ENCODE measurements around the gene MAN2B1.
"Not testable (repeated sequence)": the region's sequence is repeated elsewhere in the genome, so short reads cannot be mapped to it uniquely, and the experiment has no call there.

Gene MAN2B1

DNA sequence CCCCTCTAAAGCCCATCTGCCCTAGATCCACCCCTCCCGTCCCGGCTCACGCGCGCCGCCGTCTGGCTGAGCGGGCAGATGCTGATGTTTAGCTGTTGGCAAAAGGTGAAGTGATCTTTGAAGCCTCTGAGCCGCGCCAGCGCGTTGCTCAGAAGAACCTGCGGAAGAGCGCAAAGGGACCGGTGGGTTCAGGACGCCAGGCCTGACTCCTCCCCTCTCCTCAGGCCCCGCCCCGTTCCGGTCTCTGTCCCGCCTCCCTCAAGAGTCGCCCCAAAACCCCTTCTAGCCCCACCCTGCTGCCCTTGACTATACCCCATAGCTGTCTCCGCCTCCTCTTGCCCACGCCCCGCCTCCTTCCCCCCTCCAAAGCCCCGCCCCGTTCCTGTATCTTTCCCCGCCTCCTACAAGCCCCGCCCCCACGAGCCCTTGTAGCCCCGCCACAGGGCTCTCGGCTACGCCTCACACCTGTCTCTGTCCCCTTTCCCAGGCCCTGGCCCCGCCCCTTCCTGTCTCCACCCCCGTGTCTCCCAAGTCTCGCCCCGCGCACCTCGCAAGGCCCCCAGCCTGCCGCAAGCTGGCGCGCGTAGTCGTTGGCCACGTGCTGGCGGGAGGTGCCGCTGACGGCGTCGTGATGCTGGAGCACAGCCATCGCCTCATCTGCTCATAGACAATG, 9.5 kb downstream of the MAN2B1 start:
- no peak for DNase-seq

DNA sequence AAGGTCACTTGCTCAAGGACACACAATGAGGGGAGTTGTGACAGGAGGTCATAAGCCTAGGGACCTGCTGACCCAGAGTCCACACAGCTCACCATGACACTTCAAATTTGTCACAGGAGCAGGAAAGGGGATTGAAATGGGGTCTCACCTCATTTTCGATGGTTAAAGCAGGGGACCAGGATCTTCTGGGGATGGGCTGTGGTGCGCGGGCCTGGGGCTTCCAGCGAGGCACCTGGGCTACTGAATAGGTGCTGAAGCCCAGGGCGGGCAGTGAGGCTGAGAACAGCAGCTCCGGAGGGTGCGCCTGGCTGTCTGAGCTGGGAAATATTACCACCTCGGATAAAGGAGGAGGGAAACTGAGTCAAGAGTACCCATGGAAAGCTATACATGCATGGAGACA, 11.0 kb downstream of the MAN2B1 start:
- no peak for DNase-seq

DNA sequence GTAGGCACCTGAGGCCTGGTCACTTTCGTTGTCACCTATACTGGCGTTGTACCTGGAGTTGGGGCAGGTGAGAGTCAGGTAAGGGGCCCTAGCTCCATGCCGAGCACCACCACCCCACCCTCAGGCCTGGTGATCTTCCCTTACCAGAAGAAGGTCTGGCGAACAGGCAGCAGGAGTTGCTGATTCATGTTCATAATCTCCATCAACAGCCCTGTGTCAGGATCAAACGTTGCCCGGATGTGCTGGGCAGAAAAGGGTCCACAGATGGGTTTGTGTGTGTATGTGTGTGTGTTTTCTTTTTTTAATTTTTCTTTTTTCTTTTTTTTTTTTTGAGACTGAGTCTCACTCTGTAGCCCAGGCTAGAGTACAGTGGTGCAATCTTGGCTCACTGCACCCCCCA, 14.3 kb downstream of the MAN2B1 start:
- no peak for DNase-seq

DNA sequence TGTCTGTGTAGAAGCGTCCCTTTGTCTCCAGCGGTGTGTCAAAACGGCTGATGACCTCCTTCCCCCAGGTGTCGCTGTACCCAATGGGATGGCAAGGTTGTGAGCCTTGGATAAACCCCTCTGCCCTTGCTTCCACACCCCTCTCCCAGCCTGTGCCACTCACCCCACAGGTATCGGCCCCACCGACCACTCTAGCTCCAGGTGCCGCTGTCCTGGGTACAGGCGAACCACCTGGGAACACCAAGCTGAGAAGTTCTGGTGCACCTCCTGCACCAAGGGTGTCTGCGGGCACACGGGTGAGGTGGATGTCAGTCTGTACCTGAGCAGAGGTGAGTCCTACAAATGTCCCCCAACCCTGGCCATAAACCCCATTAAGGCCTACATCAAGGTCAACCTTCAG, 16.6 kb downstream of the MAN2B1 start:
- DNase-seq: no peak

DNA sequence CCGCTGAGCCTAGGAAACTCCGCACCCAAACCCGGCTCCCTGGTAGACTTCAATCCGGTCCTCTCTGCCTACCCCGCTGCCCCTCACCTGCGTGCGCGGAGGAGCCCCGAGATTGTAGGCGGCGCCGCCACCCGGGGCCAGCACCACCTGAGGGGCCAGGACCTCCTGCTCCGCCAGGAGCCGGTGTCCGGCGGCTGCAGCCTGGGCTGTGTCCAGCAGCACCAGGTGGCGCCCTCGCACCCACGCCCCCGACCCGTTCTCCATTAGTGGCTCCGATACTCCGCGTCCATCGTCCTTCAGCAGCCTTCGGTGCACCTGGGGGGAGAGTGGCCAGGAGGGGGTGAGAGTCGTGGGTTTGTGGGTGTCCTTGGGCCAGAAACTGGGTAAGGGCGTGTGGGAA, 18.5 kb downstream of the MAN2B1 start:
- no peak for DNase-seq

DNA sequence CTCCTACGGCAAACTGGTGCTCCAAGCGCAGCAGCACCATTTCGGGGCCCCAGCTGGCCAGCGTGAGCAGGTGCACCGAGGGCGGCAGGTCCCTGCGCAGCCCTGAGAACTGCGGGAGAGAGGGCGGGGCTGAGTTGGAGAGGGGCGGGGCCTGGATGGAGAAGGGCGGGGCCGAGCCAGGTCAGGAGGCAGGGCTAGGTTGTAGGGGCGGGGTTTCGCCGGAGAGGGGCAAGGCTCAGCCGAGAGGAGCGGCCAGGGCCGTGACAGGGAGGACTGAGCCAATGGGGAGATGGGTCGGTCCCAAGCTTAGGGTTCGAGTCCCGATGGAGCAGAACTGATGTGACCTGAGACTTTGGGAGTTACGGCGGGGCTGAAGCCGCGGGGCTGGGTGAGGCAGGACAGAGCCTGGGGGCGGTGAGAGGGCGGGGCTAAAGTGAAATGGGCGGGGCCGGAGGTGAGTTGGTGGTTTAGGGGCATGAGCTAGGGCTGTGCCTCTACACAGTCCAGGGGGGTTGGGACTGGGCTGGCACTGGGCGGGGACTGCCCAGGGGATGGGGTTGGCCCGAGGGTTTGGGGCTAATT, 19.0 kb downstream of the MAN2B1 start:
- peak in 1 of 3 experiments; percentile 46 for DNase-seq

DNA sequence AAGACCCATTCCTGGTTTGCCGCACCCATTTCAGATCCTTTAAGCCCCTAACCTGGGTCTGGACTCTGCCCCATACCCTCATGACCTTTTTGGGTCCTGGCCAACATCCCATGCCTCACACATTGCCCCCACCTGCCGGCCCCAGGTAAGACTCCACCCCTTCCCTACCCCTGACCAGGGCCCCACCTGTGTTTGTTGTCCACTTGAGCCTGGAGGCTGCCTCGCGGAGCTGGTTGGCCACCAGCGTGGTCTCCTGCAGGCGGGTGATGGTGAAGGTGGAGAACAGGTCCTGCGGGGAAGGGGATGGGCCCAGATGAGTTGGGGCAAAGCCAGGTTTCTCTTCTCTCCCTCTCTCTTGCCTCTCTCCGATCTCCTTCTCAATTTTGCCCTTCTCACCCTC, 19.5 kb downstream of the MAN2B1 start:
- DNase-seq: no peak

DNA sequence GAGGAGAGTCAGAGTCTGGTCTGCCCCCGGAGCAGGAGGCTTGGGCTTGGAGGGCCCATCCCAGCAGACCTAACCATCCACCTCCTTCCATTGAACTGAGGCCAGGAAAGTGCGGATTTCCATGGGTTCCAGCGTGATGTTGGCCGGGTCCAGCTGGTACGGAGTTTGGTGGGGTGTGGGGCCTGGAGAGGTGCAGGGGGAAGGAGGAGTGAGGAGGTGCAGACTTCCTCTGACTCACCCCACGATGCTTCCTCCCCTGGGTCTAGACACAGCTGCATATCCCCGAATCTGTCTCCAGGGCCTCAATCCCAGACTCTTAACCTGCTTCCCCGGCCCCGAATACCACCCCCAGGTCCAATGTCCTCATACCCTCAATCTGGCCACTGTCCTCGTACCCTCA, 20.0 kb downstream of the MAN2B1 start:
- no peak for DNase-seq

DNA sequence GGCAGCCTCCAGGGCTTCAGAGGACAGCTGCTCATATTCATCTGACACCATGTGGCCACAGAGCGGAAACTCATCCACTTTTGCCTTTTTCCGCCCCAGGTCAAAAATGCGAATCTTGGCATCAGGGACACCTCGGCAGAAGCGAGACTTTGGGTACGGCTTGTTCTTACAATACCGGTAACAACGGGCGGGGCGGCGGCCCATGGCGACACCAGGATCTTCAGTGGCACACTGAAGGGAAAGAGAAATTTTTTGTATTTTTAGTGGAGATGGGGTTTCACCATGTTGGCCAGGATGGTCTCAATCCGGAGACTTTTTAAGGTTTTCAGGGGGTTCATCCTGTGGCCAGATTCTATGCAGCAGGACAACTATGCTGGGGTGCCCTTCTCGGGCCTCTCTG, 22.8 kb downstream of the MAN2B1 start:
- DNase-seq: peak in 1 of 3 experiments; percentile 25

DNA sequence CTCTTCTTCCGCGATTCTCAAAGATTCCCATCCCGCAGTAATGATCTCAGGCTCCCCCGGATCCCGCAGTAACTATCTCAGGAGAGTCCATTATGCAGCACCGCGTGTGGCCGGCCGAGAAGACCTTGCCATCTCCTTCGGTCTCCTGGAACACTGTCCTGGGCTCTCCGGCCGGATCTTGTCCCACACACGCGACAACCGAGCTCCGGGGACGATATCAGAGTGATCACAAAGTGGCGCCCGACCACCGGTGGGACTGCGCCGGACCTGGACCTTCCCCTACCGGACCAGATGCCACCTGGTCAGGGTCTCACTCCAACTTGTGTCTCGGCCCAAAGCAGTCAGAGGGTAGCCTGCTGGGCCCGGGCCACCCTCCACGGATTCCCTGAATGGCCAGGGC, 24.0 kb downstream of the MAN2B1 start:
- DNase-seq: no peak

DNA sequence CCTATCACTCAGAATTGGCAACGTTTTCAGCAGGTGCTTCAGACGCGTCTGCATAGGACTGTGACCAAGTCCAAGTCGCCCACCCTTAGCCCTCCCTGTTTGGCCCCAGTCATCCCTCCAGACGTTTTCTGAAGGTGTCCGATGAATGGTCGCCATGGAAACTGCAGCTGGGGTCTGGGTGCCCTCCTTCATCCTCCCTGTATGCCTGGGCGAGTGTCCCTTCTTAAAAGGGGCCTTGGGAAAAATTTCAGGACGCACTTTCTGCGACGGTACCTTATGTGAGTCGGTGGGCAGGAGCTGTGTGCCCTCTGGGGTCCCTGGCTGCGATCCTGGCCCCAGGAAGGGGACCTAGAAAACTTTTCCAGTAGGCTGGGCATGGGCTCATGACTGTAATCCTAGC, 25.1 kb downstream of the MAN2B1 start:
- DNase-seq: no peak

DNA sequence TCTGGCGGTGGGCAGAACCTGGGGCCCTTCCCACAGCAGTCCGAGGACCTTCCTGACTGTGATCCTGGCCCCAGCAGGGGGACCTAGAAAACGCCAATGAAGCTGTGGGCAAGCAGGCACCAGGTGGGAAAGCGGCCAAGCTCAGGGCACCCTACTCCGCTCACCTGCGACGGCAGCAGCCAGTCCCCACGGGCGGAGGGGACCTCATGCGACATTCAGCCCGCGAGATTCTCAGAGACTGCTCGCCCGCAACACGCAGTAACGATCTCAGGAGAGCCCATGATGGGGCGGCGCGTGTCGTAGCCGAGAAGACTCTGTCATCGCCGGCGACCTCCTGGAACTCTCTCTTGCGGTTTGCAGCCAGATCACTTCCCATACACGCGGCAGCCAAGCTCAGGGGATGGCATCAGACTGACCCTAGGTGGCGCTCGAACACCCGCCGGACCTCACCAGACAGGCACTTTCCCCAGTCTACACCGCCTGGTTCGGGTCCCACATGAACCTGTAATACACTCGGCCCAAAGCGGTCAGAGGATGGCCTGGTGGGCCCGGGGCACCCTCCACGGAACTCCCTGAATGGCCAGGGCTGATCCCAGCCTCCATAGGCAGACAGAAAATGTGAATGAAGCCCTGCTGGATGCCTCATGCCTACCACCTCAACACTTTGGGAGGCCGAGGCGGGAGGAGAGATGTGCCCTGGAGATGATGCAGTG, 26.5 kb downstream of the MAN2B1 start:
- DNase-seq: peak in 2 of 3 experiments; percentile 28 to 60

DNA sequence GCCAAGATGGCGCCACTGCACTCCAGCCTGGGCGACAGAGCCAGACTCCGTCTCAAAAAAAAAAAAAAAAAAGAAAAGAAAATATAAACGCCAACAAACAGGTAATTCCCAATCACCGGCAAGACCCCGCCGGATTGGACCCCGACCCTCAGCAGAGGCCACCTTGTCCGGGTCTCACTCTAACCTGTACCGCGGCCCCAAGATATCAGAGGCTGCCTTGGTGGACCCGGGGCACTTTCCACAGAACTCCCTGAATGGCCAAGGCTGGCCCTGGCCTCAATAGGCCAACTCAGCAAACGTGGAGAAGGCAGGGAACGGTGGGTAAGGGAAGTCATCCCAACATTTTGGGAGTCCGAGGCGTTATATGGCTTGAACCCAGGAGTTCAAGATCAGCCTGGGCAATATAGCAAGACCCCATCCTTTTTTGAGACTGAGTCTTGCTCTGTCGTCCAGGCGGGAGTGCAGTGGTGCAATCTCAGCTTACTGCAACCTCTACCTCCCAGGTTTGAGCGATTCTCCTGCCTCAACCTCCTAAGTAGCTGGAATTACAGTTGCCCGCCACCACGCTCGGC, 27.8 kb downstream of the MAN2B1 start:
- DNase-seq: no peak

DNA sequence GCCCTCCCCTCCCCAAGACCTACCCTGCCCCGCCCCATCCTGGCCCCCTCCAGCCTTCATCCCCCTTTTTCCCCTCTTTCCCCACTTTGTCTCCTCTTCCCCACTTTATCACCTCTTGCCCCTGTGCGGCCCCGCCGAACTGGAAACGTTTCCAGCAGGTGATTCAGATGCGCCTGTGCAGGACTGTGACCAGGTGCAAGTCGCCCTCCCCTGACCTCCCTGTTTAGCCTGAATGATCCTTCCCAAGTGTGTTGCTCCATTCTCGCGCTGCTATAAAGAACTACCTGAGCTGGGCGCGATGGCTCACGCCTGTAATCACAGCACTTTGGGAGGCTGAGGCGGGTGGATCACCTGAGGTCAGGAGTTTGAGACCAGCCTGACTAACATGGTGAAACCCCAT, 29.9 kb downstream of the MAN2B1 start:
- DNase-seq: no peak

DNA sequence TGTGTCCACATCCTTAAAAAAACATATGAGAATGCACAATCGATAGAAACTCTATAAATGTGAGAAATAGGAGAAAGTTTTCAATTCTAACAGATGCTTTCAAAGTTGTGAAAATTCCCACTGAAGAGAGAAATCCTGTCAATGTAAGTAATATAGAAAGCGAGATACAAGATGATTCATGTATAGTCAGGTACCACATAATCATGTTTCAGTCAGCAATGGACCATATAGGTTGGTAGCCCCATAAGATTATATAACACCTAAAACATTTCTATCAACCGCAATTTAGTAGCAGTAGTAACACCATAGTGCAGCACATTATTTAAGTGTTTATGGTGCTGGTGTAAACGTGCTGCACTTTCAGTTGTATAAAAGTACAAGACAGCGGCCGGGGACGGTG, 37.3 kb downstream of the MAN2B1 start:
- DNase-seq: no peak

DNA sequence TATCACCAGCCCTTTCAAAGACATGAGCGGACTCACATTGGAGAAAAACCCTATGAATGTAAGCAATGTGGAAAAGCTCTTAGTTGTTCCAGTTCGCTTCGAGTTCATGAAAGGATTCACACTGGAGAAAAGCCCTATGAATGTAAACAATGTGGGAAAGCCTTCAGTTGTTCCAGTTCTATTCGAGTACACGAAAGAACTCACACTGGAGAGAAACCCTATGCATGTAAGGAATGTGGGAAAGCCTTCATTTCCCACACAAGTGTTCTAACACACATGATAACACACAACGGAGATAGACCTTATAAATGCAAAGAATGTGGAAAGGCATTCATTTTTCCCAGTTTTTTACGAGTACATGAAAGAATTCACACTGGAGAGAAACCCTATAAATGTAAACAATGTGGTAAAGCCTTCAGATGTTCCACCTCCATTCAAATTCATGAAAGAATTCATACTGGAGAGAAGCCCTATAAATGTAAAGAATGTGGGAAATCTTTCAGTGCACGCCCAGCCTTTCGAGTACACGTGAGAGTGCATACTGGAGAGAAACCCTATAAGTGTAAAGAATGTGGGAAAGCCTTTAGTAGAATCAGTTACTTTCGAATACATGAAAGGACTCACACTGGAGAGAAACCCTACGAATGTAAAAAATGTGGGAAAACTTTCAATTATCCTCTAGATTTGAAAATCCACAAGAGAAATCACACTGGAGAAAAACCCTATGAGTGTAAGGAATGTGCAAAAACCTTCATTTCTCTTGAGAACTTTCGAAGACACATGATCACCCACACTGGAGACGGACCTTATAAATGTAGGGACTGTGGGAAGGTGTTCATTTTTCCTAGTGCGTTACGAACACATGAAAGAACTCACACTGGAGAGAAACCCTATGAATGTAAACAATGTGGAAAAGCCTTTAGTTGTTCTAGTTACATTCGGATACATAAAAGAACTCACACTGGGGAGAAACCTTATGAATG, 38.2 kb downstream of the MAN2B1 start:
- no peak for DNase-seq

DNA sequence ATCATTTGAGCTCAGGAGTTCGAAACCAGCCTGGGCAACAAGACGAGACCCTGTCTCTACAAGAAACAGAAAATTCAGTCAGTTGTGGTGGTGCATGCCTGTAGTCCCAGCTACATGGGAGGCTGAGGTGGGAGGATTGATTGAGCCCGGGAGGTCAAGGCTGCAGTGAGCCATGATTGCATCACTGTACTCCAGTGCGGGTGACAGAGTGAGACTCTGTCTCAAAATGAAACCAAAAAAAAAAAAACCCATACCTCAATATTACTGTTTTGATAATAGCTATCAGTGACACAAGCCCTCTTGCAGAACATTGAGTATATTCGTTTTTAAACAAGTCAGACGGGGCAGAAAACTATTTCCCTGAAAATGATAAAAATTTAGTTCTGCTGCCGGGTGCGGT, 39.6 kb downstream of the MAN2B1 start:
- no peak for DNase-seq

DNA sequence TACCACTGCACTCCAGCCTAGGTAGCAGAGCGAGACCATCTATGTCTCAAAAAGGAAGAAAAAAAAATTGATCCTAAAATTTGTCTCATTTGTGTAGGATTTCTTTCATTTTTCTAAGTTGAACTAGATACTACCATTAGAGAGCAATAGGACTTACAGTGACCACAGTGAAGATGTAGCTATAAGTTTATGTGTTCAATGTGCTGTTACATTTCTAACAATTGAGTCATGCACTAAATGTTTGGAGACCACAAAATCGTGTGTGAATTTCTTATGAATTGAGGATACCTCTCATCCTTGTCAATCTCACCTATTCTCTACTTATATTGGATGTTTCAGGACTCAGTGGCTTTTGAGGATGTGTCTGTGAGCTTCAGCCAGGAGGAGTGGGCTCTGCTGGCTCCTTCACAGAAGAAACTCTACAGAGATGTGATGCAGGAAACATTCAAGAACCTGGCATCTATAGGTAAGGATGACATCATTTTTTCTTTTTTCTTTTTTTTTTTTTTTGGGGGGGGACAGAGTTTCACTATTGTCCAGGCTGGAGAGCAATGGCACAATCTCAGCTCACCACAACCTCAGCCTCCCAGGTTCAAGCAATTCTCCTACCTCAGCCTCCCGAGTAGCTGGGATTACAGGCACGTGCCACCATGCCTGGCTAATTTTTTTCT, 43.0 kb downstream of the MAN2B1 start:
- no peak for DNase-seq

DNA sequence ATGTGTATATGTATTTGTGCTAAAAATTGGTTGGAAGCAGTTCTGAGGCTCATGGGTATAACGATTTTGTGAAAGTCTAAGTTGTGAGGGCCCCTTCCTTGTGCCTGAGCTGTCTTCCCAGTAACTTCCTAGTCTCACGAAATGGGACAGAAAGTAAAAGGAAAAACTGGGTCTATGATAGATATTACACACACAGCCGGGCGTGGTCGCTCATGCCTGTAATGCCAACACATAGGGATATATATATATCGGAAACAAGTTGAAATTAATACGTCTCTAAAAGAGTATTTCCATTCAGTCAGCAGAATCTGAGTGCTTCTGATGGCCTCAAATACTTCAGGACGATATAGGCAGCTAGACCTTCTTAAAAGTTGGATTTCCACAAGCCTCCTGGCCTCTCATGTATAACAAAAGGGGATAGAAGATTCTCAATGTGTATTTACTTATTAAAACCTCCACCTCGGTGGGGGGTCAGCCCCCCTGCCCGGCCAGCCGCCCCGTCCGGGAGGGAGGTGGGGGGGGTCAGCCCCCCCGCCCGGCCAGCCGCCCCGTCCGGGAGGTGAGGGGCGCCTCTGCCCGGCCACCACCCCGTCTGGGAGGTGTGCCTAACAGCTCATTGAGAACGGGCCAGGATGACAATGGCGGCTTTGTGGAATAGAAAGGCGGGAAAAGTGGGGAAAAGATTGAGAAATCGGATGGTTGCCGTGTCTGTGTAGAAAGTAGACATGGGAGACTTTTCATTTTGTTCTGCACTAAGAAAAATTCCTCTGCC, 45.1 kb downstream of the MAN2B1 start:
- not testable (repeated sequence) for DNase-seq

DNA sequence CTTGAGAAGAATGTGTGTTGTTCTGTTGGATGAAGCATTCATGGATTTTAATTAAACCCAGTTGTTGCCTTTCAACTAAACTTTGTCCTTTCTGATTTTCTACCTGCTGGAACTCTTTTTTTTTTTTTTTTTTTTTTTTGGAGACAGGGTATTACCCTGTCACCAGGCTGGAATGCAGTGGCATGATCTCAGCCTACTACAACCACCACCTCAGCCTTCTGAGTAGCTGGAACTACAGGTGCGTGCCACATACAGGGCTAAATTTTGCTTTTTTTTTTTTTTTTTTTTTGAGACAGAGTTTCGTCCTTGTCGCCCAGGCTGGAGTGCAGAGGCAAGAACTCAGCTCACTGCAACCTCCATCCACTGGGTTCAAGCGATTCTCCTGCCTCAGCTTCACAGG, 48.9 kb downstream of the MAN2B1 start:
- no peak for DNase-seq

DNA sequence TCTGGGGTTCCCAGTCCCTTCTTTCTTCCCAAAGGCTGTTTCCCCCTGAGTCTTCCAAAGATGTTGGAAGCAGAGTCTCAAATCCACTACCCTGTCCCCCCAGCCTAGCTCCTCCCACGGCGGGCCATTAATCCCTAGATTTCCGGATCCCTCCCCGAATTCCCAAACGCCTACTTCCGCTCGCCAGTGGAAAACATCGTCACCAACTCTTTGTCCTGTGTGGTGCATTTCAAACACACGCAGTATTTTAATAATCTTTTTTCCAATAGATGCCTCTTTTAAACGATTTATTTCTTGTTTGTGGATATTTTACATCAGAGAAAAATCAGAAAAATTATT, 55.2 kb downstream of the MAN2B1 start:
- DNase-seq: peak; percentile 16 to 72 (median 65)
